CD14-positive monocyte (primary cell): ENCODE results near the gene GULP1. TPM values are rescaled to one million over a fixed set of nuclear protein-coding genes. Genes with fewer than 3 reads are reported as not detected.

Source experiments
- DNase-seq, 3 donors: peaks; one replicate each; pipeline ENCODE4 v3.0.0-alpha.2; 2011 to 2022
- H2AFZ ChIP-seq: 2 replicates; pipeline ENCODE4 v1.6.0; 2012; ENCODE audit warnings: mild to moderate bottlenecking, low read depth, low read length, inconsistent platforms; ENCODE audit not compliant: insufficient read depth, poor library complexity, severe bottlenecking
- H3K27ac ChIP-seq, 2 donors: 1 replicate in 1 of 2; 2 replicates in 1 of 2; pipeline ENCODE4 v1.5.1; 2012 to 2013; ENCODE audit warnings: low read length in 2 of 2, control low read depth in 1 of 2, inconsistent platforms in 1 of 2, low read depth in 1 of 2, mild to moderate bottlenecking in 1 of 2
- H3K27me3 ChIP-seq, 2 donors: one replicate each; pipeline versions ENCODE4 v1.6.0 to v1.6.1; 2011 to 2013; ENCODE audit warnings: low read length in 2 of 2; ENCODE audit not compliant: control insufficient read depth in 2 of 2, insufficient read depth in 2 of 2
- H3K36me3 ChIP-seq, 2 donors: replicated peaks in 1 of 2; 1 replicate in 1 of 2; 2 replicates in 1 of 2; pipeline versions ENCODE4 v1.5.1 to v1.6.1; 2012 to 2013; ENCODE audit warnings: low read length in 2 of 2, control low read depth in 1 of 2, inconsistent platforms in 1 of 2, mild to moderate bottlenecking in 1 of 2; ENCODE audit not compliant: insufficient read depth in 2 of 2, control insufficient read depth in 1 of 2
- H3K4me1 ChIP-seq, 2 donors: 1 replicate in 1 of 2; 2 replicates in 1 of 2; pipeline versions ENCODE4 v1.5.1 to v1.6.1; 2012 to 2013; ENCODE audit warnings: low read length in 2 of 2, control low read depth in 1 of 2, inconsistent platforms in 1 of 2, mild to moderate bottlenecking in 1 of 2, moderate library complexity in 1 of 2; ENCODE audit not compliant: insufficient read depth in 2 of 2, control insufficient read depth in 1 of 2
- H3K4me2 ChIP-seq: replicated peaks from 2 replicates; pipeline ENCODE3; 2012; ENCODE audit warnings: low read length, moderate library complexity, mild to moderate bottlenecking; ENCODE audit not compliant: poor library complexity, severe bottlenecking; ENCODE audit errors: extremely low read depth
- H3K4me3 ChIP-seq, 3 experiments: fragments of 200-600 bp in 1 of 3; sonication (generic) in 1 of 3; replicated peaks in 1 of 3; 1 replicate in 2 of 3; 2 replicates in 1 of 3; pipeline ENCODE4 v1.5.1; 2011 to 2013; ENCODE audit warnings: low read length in 3 of 3, mild to moderate bottlenecking in 3 of 3, control low read depth in 2 of 3, low read depth in 2 of 3, inconsistent platforms in 1 of 3, moderate library complexity in 1 of 3
- H3K79me2 ChIP-seq: 2 replicates; pipeline ENCODE4 v1.6.0; 2012; ENCODE audit warnings: mild to moderate bottlenecking, control low read depth, inconsistent platforms, low read length, moderate library complexity; ENCODE audit not compliant: insufficient read depth
- H3K9ac ChIP-seq: 2 replicates; pipeline ENCODE4 v1.6.0; 2017; ENCODE audit warnings: low read length, mild to moderate bottlenecking; ENCODE audit not compliant: insufficient read depth, poor library complexity, severe bottlenecking
- H3K9me3 ChIP-seq, 2 donors: replicated peaks in 1 of 2; 1 replicate in 1 of 2; 2 replicates in 1 of 2; pipeline versions ENCODE4 v1.5.1 to v1.6.1; 2012 to 2013; ENCODE audit warnings: low read length in 2 of 2, control low read depth in 1 of 2; ENCODE audit not compliant: control insufficient read depth in 1 of 2, insufficient read depth in 1 of 2
- H4K20me1 ChIP-seq: 2 replicates; pipeline ENCODE4 v1.6.0; 2012; ENCODE audit warnings: mild to moderate bottlenecking, low read length, control low read depth, moderate library complexity; ENCODE audit not compliant: insufficient read depth
- H3K27ac Mint-ChIP-seq, 7 donors: one replicate each; pipeline ENCODE4 v1.8.0; 2020; ENCODE audit warnings: mild to moderate bottlenecking in 7 of 7, mixed read lengths in 7 of 7, moderate library complexity in 6 of 7, inconsistent platforms in 2 of 7
- H3K27me3 Mint-ChIP-seq, 3 donors: one replicate each; pipeline ENCODE4 v1.8.0; 2021 to 2022; ENCODE audit warnings: low read depth in 3 of 3, mild to moderate bottlenecking in 3 of 3, mixed read lengths in 3 of 3, moderate library complexity in 3 of 3, inconsistent platforms in 1 of 3
- H3K36me3 Mint-ChIP-seq, 2 donors: one replicate each; pipeline ENCODE4 v1.8.0; 2020; ENCODE audit warnings: mixed read lengths in 2 of 2, inconsistent platforms in 1 of 2, mild to moderate bottlenecking in 1 of 2
- H3K4me1 Mint-ChIP-seq: one replicate; pipeline ENCODE4 v1.8.0; 2020; ENCODE audit warnings: mild to moderate bottlenecking, mixed read lengths
- H3K4me3 Mint-ChIP-seq, 2 donors: one replicate each; pipeline ENCODE4 v1.8.0; 2020; ENCODE audit warnings: mild to moderate bottlenecking in 2 of 2, mixed read lengths in 2 of 2, moderate library complexity in 1 of 2
- H3K9me3 Mint-ChIP-seq, 7 donors: one replicate each; pipeline ENCODE4 v1.8.0; 2020 to 2022; ENCODE audit warnings: mixed read lengths in 7 of 7, mild to moderate bottlenecking in 6 of 7, moderate library complexity in 6 of 7, inconsistent platforms in 2 of 7
- WGBS: methylation state at CpG from one replicate; pipeline ENCODE4 v1.1.5; 2013; ENCODE audit warnings: missing lambda C conversion rate; ENCODE audit not compliant: insufficient coverage; 5-methylcytosine and 5-hydroxymethylcytosine counted together
- intact Hi-C, 2 donors: fragments of 100-400 bp; cut with micrococcal nuclease; formaldehyde crosslinking; loops; one replicate each; pipeline versions ENCODE4 v1.15.0 to v1.15.1; 2023
- polyA plus RNA-seq, 3 donors: library from polyadenylated mRNA; depleted of rRNA in 1 of 3; unstranded in 2 of 3; stranded (reverse) in 1 of 3; fragments of 300-500 nt in 2 of 3; fragments of >200 nt in 1 of 3; fragmentation: Illumina TruSeq in 2 of 3; gene quantifications; 1 replicate in 2 of 3; 2 replicates in 1 of 3; pipeline ENCODE4 v1.2.3, GENCODE V29; 2012 to 2021
- TF ChIP-seq, protein P1 (sequence below): fragments of 200-600 bp; IDR thresholded peaks from one replicate; pipeline ENCODE4 v1.8.0; 2022; ENCODE audit warnings: antibody characterized with exemption, mild to moderate bottlenecking

GULP1 gene
- polyA plus RNA-seq, 3 donors, result not detected

- Histone ChIP-seq H3K9me3 (no peaks in the 10 kb centered on the region), H3K79me2 (no peaks in the 10 kb centered on the region), H4K20me1 (no peaks in the 10 kb centered on the region), H2AFZ (no peak overlapping the region), H3K27ac (no peak overlapping the region), H3K4me3 (no peak overlapping the region), H3K4me2 (no peak overlapping the region), H3K9ac (no peak overlapping the region), H3K27me3 (no peaks in the 10 kb centered on the region), H3K4me1 (no peaks in the 10 kb centered on the region), H3K36me3 (no peaks in the 10 kb centered on the region)
- H3K4me3 Mint-ChIP-seq, result no peak overlapping the region
- peaks cover 0 to 2% (median 0%) of the 10 kb centered on the region in 3 donors for H3K27me3 Mint-ChIP-seq
- H3K9me3 Mint-ChIP-seq, result peaks cover 0 to 4% (median 2%) of the 10 kb centered on the region in 7 donors
- no peak overlapping the region for H3K27ac Mint-ChIP-seq
- 100% methylated on average over 1 of the region's 6 CpGs for WGBS
- DNase-seq, result no peak
- no peaks in the 10 kb centered on the region for H3K4me1 Mint-ChIP-seq
- intact Hi-C loops, result no loop called here
- no peaks in the 10 kb centered on the region for H3K36me3 Mint-ChIP-seq
- TF ChIP-seq, protein P1, sequence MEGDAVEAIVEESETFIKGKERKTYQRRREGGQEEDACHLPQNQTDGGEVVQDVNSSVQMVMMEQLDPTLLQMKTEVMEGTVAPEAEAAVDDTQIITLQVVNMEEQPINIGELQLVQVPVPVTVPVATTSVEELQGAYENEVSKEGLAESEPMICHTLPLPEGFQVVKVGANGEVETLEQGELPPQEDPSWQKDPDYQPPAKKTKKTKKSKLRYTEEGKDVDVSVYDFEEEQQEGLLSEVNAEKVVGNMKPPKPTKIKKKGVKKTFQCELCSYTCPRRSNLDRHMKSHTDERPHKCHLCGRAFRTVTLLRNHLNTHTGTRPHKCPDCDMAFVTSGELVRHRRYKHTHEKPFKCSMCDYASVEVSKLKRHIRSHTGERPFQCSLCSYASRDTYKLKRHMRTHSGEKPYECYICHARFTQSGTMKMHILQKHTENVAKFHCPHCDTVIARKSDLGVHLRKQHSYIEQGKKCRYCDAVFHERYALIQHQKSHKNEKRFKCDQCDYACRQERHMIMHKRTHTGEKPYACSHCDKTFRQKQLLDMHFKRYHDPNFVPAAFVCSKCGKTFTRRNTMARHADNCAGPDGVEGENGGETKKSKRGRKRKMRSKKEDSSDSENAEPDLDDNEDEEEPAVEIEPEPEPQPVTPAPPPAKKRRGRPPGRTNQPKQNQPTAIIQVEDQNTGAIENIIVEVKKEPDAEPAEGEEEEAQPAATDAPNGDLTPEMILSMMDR, result no peak
These were observed 22.8 kb downstream of the GULP1 start for GRCh38 chr2:188314314-188315054.

- WGBS, result no CpG with 5 or more reads among the region's 4 CpGs
- no peak overlapping the region for H3K27ac Mint-ChIP-seq
- Histone ChIP-seq H3K4me3 (no peak overlapping the region), H3K9ac (no peak overlapping the region), H3K79me2 (no peaks in the 10 kb centered on the region), H3K27me3 (no peaks in the 10 kb centered on the region), H3K27ac (no peak overlapping the region), H2AFZ (no peak overlapping the region), H3K36me3 (no peaks in the 10 kb centered on the region), H3K4me1 (no peaks in the 10 kb centered on the region), H3K4me2 (no peak overlapping the region), H3K9me3 (no peaks in the 10 kb centered on the region), H4K20me1 (no peaks in the 10 kb centered on the region)
- intact Hi-C loops, result no loop called here
- no peak overlapping the region for H3K4me3 Mint-ChIP-seq
- H3K4me1 Mint-ChIP-seq, result no peaks in the 10 kb centered on the region
- TF ChIP-seq, protein P1, result no peak
- peaks cover 0 to 4% (median 2%) of the 10 kb centered on the region in 7 donors for H3K9me3 Mint-ChIP-seq
- no peaks in the 10 kb centered on the region for H3K36me3 Mint-ChIP-seq
- H3K27me3 Mint-ChIP-seq, result peaks cover 0 to 2% (median 0%) of the 10 kb centered on the region in 3 donors
- no peak for DNase-seq
These were observed 24.1 kb downstream of the GULP1 start for GRCh38 chr2:188315750-188316149.
